ENCODE data around the gene HES7.

HES7 gene

GRCh38 chr17:8160741-8161221 is 36.9 kb upstream of the HES7 start:
- TF ChIP-seq CTCF (IDR thresholded peaks at IDR 0.05; ENCODE audit: low read length) (no peak), EZH2phosphoT487 (IDR thresholded peaks at IDR 0.05; ENCODE audit: low read length) (no peak), EZH2 (optimal IDR thresholded peaks at IDR 0.05; ENCODE audit: low read depth, low read length) (no peak)
- peaks cover 29% of the 10 kb centered on the region for H3F3A ChIP-seq (ENCODE audit: insufficient read depth, low read length)
- no peaks in the 10 kb centered on the region for H3K27me3 ChIP-seq (replicated peaks; ENCODE audit: insufficient read depth, low read length)
- DNase-seq, result no peak
- H3K4me3 ChIP-seq (ENCODE audit: low read length), result no peak overlapping the region
- no peaks in the 10 kb centered on the region for H3K9me3 ChIP-seq (replicated peaks; ENCODE audit: insufficient read depth, low read length)
- H3K36me3 ChIP-seq (replicated peaks; ENCODE audit: insufficient read depth, low read length), result no peaks in the 10 kb centered on the region
- no peak overlapping the region for H3K9ac ChIP-seq (ENCODE audit: low read length)
- H4K20me1 ChIP-seq (ENCODE audit: insufficient read depth, low read length), result no peaks in the 10 kb centered on the region
- H3K79me2 ChIP-seq (ENCODE audit: low read length), result peaks cover 32% of the 10 kb centered on the region
- H3K9me2 ChIP-seq (replicated peaks; ENCODE audit: insufficient read depth, low read length), result no peaks in the 10 kb centered on the region
- H2AFZ ChIP-seq (ENCODE audit: low read length), result no peak overlapping the region
- H3K27ac ChIP-seq (ENCODE audit: low read length), result no peak overlapping the region
- H3K4me2 ChIP-seq (ENCODE audit: low read depth, low read length), result no peak overlapping the region
- H3K4me1 ChIP-seq (ENCODE audit: low read length), result peaks cover 17% of the 10 kb centered on the region

GRCh38 chr17:8160224-8160577 is 36.3 kb upstream of the HES7 start:
- no peaks in the 10 kb centered on the region for H4K20me1 ChIP-seq (ENCODE audit: insufficient read depth, low read length)
- H3K27ac ChIP-seq (ENCODE audit: low read length), result no peak overlapping the region
- peaks cover 20% of the 10 kb centered on the region for H3K4me1 ChIP-seq (ENCODE audit: low read length)
- no peak for DNase-seq
- H2AFZ ChIP-seq (ENCODE audit: low read length), result no peak overlapping the region
- H3K4me2 ChIP-seq (ENCODE audit: low read depth, low read length), result no peak overlapping the region
- H3K36me3 ChIP-seq (replicated peaks; ENCODE audit: insufficient read depth, low read length), result no peaks in the 10 kb centered on the region
- H3K4me3 ChIP-seq (ENCODE audit: low read length), result no peak overlapping the region
- H3K9ac ChIP-seq (ENCODE audit: low read length), result no peak overlapping the region
- H3K79me2 ChIP-seq (ENCODE audit: low read length), result peaks cover 32% of the 10 kb centered on the region
- H3K9me3 ChIP-seq (replicated peaks; ENCODE audit: insufficient read depth, low read length), result no peaks in the 10 kb centered on the region
- TF ChIP-seq EZH2phosphoT487 (IDR thresholded peaks at IDR 0.05; ENCODE audit: low read length), result no peak
- no peak for TF ChIP-seq CTCF (IDR thresholded peaks at IDR 0.05; ENCODE audit: low read length)
- TF ChIP-seq EZH2 (optimal IDR thresholded peaks at IDR 0.05; ENCODE audit: low read depth, low read length), result no peak
- no peaks in the 10 kb centered on the region for H3K9me2 ChIP-seq (replicated peaks; ENCODE audit: insufficient read depth, low read length)
- H3F3A ChIP-seq (ENCODE audit: insufficient read depth, low read length), result peaks cover 29% of the 10 kb centered on the region
- H3K27me3 ChIP-seq (replicated peaks; ENCODE audit: insufficient read depth, low read length), result no peaks in the 10 kb centered on the region

GRCh38 chr17:8159459-8160223 is 35.7 kb upstream of the HES7 start:
- peaks cover 24% of the 10 kb centered on the region for H3K4me1 ChIP-seq (ENCODE audit: low read length)
- no peak overlapping the region for H3K27ac ChIP-seq (ENCODE audit: low read length)
- no peak overlapping the region for H3K4me3 ChIP-seq (ENCODE audit: low read length)
- H2AFZ ChIP-seq (ENCODE audit: low read length), result no peak overlapping the region
- H3K9me3 ChIP-seq (replicated peaks; ENCODE audit: insufficient read depth, low read length), result no peaks in the 10 kb centered on the region
- peaks cover 28% of the 10 kb centered on the region for H3F3A ChIP-seq (ENCODE audit: insufficient read depth, low read length)
- peaks cover 32% of the 10 kb centered on the region for H3K79me2 ChIP-seq (ENCODE audit: low read length)
- TF ChIP-seq EZH2phosphoT487 (IDR thresholded peaks at IDR 0.05; ENCODE audit: low read length) (no peak), EZH2 (optimal IDR thresholded peaks at IDR 0.05; ENCODE audit: low read depth, low read length) (no peak), CTCF (IDR thresholded peaks at IDR 0.05; ENCODE audit: low read length) (no peak)
- H3K9me2 ChIP-seq (replicated peaks; ENCODE audit: insufficient read depth, low read length), result no peaks in the 10 kb centered on the region
- H4K20me1 ChIP-seq (ENCODE audit: insufficient read depth, low read length), result no peaks in the 10 kb centered on the region
- no peaks in the 10 kb centered on the region for H3K36me3 ChIP-seq (replicated peaks; ENCODE audit: insufficient read depth, low read length)
- no peak overlapping the region for H3K4me2 ChIP-seq (ENCODE audit: low read depth, low read length)
- no peaks in the 10 kb centered on the region for H3K27me3 ChIP-seq (replicated peaks; ENCODE audit: insufficient read depth, low read length)
- DNase-seq, result no peak
- no peak overlapping the region for H3K9ac ChIP-seq (ENCODE audit: low read length)

Data from MM.1S (cell line).